SU-DHL-6 (cell line): Measurements from ENCODE around the gene MEOX2.

Source experiments
- H2AFZ ChIP-seq: fragments of 200-600 bp; sonication (generic); 2 replicates; pipeline ENCODE4 v1.6.1; 2014; ENCODE audit warnings: low read depth, mild to moderate bottlenecking, moderate library complexity, mixed read lengths, antibody characterized with exemption, low read length; ENCODE audit not compliant: severe bottlenecking
- H3F3A ChIP-seq: fragments of 200-600 bp; shearing (Covaris generic); 2 replicates; pipeline ENCODE4 v1.6.0; 2016; ENCODE audit warnings: antibody characterized with exemption, mild to moderate bottlenecking; ENCODE audit not compliant: insufficient read depth
- H3K27ac ChIP-seq: fragments of 200-600 bp; sonication (generic); 2 replicates; pipeline ENCODE4 v1.5.1; 2016; ENCODE audit warnings: low read depth, mild to moderate bottlenecking, low read length, moderate library complexity, mixed read lengths
- H3K27me3 ChIP-seq: fragments of 200-600 bp; sonication (generic), shearing (Covaris generic); 2 replicates; pipeline ENCODE4 v1.6.0; 2014; ENCODE audit warnings: mild to moderate bottlenecking, low read length
- H3K36me3 ChIP-seq: fragments of 200-600 bp; sonication (generic); 2 replicates; pipeline ENCODE4 v1.6.1; 2014; ENCODE audit warnings: mild to moderate bottlenecking, low read length, mixed read lengths
- H3K4me2 ChIP-seq: fragments of 300-600, 200-600 bp; shearing (Covaris generic), sonication (generic); 2 replicates; pipeline ENCODE4 v1.6.0; 2014; ENCODE audit warnings: low read length, low read depth, mild to moderate bottlenecking; ENCODE audit not compliant: poor library complexity, severe bottlenecking
- H3K4me3 ChIP-seq: fragments of 200-600 bp; sonication (generic); 2 replicates; pipeline ENCODE4 v1.5.1; 2014; ENCODE audit warnings: antibody characterized with exemption, low read length, mild to moderate bottlenecking, mixed read lengths; ENCODE audit not compliant: insufficient read depth, poor library complexity, severe bottlenecking
- H3K79me2 ChIP-seq: fragments of 200-600 bp; sonication (generic); 2 replicates; pipeline ENCODE4 v1.6.1; 2014; ENCODE audit warnings: mild to moderate bottlenecking, low read length, moderate library complexity; ENCODE audit not compliant: insufficient read depth
- H3K9ac ChIP-seq: fragments of 200-600 bp; sonication (generic); 2 replicates; pipeline ENCODE4 v1.7.0; 2014; ENCODE audit warnings: mild to moderate bottlenecking, low read length
- H3K9me2 ChIP-seq: fragments of 200-600 bp; sonication (generic); replicated peaks from 2 replicates; pipeline ENCODE4 v1.6.1; 2014; ENCODE audit warnings: low read length; ENCODE audit not compliant: insufficient read depth
- H3K9me3 ChIP-seq: fragments of 200-600 bp; sonication (generic); 2 replicates; pipeline ENCODE4 v1.6.1; 2014; ENCODE audit warnings: low read length, mixed read lengths; ENCODE audit not compliant: insufficient read depth
- H4K20me1 ChIP-seq: fragments of 200-600 bp; sonication (generic); 2 replicates; pipeline ENCODE4 v1.6.1; 2014; ENCODE audit warnings: low read depth, mild to moderate bottlenecking, antibody characterized with exemption, low read length, moderate library complexity, mixed read lengths
- EZH2phosphoT487 ChIP-seq: fragments of 200-600 bp; sonication (generic), shearing (Covaris generic); conservative IDR thresholded peaks from 2 replicates; pipeline ENCODE4 v1.6.1; 2018; ENCODE audit warnings: mild to moderate bottlenecking, antibody characterized with exemption, low read length, moderate library complexity, mixed read lengths
- TF ChIP-seq, protein P1 (sequence below): fragments of 200-600 bp; sonication (generic); IDR thresholded peaks from one replicate; pipeline ENCODE4 v1.5.1; 2017; ENCODE audit warnings: antibody characterized with exemption, mild to moderate bottlenecking, low read length, moderate library complexity; ENCODE audit not compliant: insufficient read depth, poor library complexity, severe bottlenecking

MEOX2 gene

GRCh38 chr7:15566476-15566875 is 120.0 kb downstream of the MEOX2 start:
- TF ChIP-seq, protein P1, sequence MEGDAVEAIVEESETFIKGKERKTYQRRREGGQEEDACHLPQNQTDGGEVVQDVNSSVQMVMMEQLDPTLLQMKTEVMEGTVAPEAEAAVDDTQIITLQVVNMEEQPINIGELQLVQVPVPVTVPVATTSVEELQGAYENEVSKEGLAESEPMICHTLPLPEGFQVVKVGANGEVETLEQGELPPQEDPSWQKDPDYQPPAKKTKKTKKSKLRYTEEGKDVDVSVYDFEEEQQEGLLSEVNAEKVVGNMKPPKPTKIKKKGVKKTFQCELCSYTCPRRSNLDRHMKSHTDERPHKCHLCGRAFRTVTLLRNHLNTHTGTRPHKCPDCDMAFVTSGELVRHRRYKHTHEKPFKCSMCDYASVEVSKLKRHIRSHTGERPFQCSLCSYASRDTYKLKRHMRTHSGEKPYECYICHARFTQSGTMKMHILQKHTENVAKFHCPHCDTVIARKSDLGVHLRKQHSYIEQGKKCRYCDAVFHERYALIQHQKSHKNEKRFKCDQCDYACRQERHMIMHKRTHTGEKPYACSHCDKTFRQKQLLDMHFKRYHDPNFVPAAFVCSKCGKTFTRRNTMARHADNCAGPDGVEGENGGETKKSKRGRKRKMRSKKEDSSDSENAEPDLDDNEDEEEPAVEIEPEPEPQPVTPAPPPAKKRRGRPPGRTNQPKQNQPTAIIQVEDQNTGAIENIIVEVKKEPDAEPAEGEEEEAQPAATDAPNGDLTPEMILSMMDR, result no peak
- TF ChIP-seq EZH2phosphoT487, result no peak
- Histone ChIP-seq H3K9me2 (no peaks in the 10 kb centered on the region), H3K79me2 (no peaks in the 10 kb centered on the region), H3K36me3 (no peaks in the 10 kb centered on the region), H3K27ac (no peak overlapping the region), H3K9ac (no peak overlapping the region), H3K4me3 (no peak overlapping the region), H3K27me3 (no peaks in the 10 kb centered on the region), H3K4me2 (no peak overlapping the region), H2AFZ (no peak overlapping the region), H3K9me3 (no peaks in the 10 kb centered on the region), H4K20me1 (no peaks in the 10 kb centered on the region), H3F3A (no peaks in the 10 kb centered on the region)

DNA sequence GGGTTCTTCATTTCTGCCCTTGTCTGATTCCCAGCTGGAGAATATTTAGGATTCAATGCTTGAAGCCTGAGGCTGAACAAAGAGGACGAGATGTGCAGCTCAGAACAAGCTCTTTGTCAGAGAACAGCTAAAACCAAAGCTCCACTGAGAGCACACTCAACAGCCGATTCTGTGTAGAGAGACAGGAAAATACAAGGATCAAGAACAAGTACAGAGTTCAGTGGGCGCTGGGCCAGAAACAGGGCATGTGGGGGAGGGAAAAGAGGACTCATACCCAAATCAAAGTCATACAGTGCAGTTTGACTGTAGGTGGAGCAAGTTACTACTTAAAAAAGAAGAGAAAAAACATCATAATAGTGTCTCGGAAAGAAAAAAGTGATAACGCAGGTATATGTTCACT is 124.6 kb downstream of the MEOX2 start, which contains the start of gene AGMO:
AGMO (minus strand) TSS at position 181 of the 400 bp plus-strand sequence.
- Histone ChIP-seq H2AFZ (no peak within 1 kb of the TSS), H3K9me2 (no peaks in the 10 kb centered on the region), H3K27me3 (no peaks in the 10 kb centered on the region), H3K9ac (no peak within 1 kb of the TSS), H3K4me3 (no peak within 1 kb of the TSS), H4K20me1 (no peaks in the 10 kb centered on the region), H3K9me3 (no peaks in the 10 kb centered on the region), H3K36me3 (no peaks in the 10 kb centered on the region), H3F3A (no peaks in the 10 kb centered on the region), H3K27ac (no peak within 1 kb of the TSS), H3K4me2 (no peak within 1 kb of the TSS), H3K79me2 (no peaks in the 10 kb centered on the region)
- TF ChIP-seq, protein P1, result no peak
